ENCODE data around the gene ADCY6. TPM values are rescaled to one million over a fixed set of nuclear protein-coding genes. Genes with fewer than 3 reads are reported as not detected.

The ADCY6 gene
- total RNA-seq, 4 donors from 2014 or later = 23.6 to 45.5 (median 30.3) TPM

- Histone ChIP-seq H3K36me3 (peaks cover 28 to 38% of the 10 kb centered on the region in 2 donors), H3K4me1 (peaks cover 0 to 4% of the 10 kb centered on the region in 2 donors), H3K9me3 (no peaks in the 10 kb centered on the region), H3K4me3 (replicated peaks in 1 of 3) (no peak overlapping the region), H3K27me3 (no peaks in the 10 kb centered on the region), H3K27ac (no peak overlapping the region)
- 84 to 96% methylated on average over 2 of the region's 2 CpGs for WGBS, 2 donors
- intact Hi-C loops (cut with DNase I) = no loop called here
- DNase-seq = no peak
- TF ChIP-seq CTCF (IDR thresholded peaks at IDR 0.05) = no peak
- no peak for TF ChIP-seq POLR2A (IDR thresholded peaks at IDR 0.05)
These were observed 20.7 kb downstream of the ADCY6 start for GRCh38 chr12:48768147-48768546.

- Histone ChIP-seq H3K9me3 (no peaks in the 10 kb centered on the region), H3K27ac (no peak overlapping the region), H3K4me1 (peaks cover 0 to 4% of the 10 kb centered on the region in 2 donors), H3K36me3 (peaks cover 25 to 32% of the 10 kb centered on the region in 2 donors), H3K27me3 (no peaks in the 10 kb centered on the region), H3K4me3 (replicated peaks in 1 of 3) (no peak overlapping the region)
- TF ChIP-seq POLR2A (IDR thresholded peaks at IDR 0.05) = no peak
- no peak for TF ChIP-seq CTCF (IDR thresholded peaks at IDR 0.05)
- DNase-seq = no peak
- intact Hi-C loops (cut with DNase I) = no loop called here
- WGBS, 2 donors = 88 to 100% methylated on average over 1 to 6 of the region's 6 CpGs
These were observed 21.4 kb downstream of the ADCY6 start for GRCh38 chr12:48767521-48767920.

GRCh38 chr12:48767047-48767446 lies 21.8 kb downstream of the ADCY6 start:
- peaks cover 20 to 28% of the 10 kb centered on the region in 2 donors for H3K36me3 ChIP-seq

GRCh38 chr12:48765753-48766162 lies 23.1 kb downstream of the ADCY6 start:
- Histone ChIP-seq H3K4me1 (peaks cover 0 to 4% of the 10 kb centered on the region in 2 donors), H3K9me3 (no peaks in the 10 kb centered on the region), H3K27ac (no peak overlapping the region), H3K36me3 (peaks cover 7 to 15% of the 10 kb centered on the region in 2 donors), H3K27me3 (no peaks in the 10 kb centered on the region), H3K4me3 (replicated peaks in 1 of 3) (no peak overlapping the region)
- DNase-seq = no peak
- 74 to 86% methylated on average over 3 to 5 of the region's 5 CpGs for WGBS, 2 donors
- intact Hi-C loops (cut with DNase I) = no loop called here
- TF ChIP-seq POLR2A (IDR thresholded peaks at IDR 0.05) = no peak
- TF ChIP-seq CTCF (IDR thresholded peaks at IDR 0.05) = no peak

More at GRCh38 chr12:48767047-48767446, 21.8 kb downstream of the ADCY6 start:
- Histone ChIP-seq H3K27ac (no peak overlapping the region), H3K9me3 (no peaks in the 10 kb centered on the region), H3K27me3 (no peaks in the 10 kb centered on the region), H3K4me1 (peaks cover 0 to 4% of the 10 kb centered on the region in 2 donors), H3K4me3 (replicated peaks in 1 of 3) (no peak overlapping the region)
- no peak for TF ChIP-seq CTCF (IDR thresholded peaks at IDR 0.05)
- TF ChIP-seq POLR2A (IDR thresholded peaks at IDR 0.05) = no peak
- 62 to 85% methylated on average over 4 of the region's 4 CpGs for WGBS, 2 donors
- intact Hi-C loops (cut with DNase I) = no loop called here
- no peak for DNase-seq

- no peak for DNase-seq
- Histone ChIP-seq H3K27me3 (no peaks in the 10 kb centered on the region), H3K36me3 (peaks cover 0 to 9% of the 10 kb centered on the region in 2 donors), H3K4me3 (replicated peaks in 1 of 3) (no peak overlapping the region), H3K9me3 (no peaks in the 10 kb centered on the region), H3K27ac (no peak overlapping the region), H3K4me1 (peaks cover 0 to 4% of the 10 kb centered on the region in 2 donors)
- intact Hi-C loops (cut with DNase I) = no loop called here
- 74 to 82% methylated on average over 2 of the region's 2 CpGs for WGBS, 2 donors
- no peak for TF ChIP-seq CTCF (IDR thresholded peaks at IDR 0.05)
- no peak for TF ChIP-seq POLR2A (IDR thresholded peaks at IDR 0.05)
These were observed 24.4 kb downstream of the ADCY6 start for GRCh38 chr12:48764521-48764920.
